EL (cell line): Measurements from ENCODE around the gene DAP.

Source experiments
- DNase-seq: peaks from one replicate; pipeline ENCODE4 v3.0.0-alpha.2; 2016

DAP gene

GRCh38 chr5:10668697-10669096, 92.3 kb downstream of the DAP start:
- DNase-seq: no peak

- no peak for DNase-seq
Measured at GRCh38 chr5:10667431-10668057, 93.5 kb downstream of the DAP start.

- no peak for DNase-seq
Measured at GRCh38 chr5:10666531-10667299, 94.3 kb downstream of the DAP start.

- no peak for DNase-seq
Measured at GRCh38 chr5:10665799-10666198, 95.2 kb downstream of the DAP start.

- DNase-seq: peak; percentile 55
Measured at GRCh38 chr5:10664180-10664769, 96.8 kb downstream of the DAP start.

- DNase-seq: peak; percentile 25
Measured at GRCh38 chr5:10663489-10664179, 97.4 kb downstream of the DAP start.

- DNase-seq: no peak
Measured at GRCh38 chr5:10662661-10663488, 98.2 kb downstream of the DAP start.

- DNase-seq: no peak
Measured at GRCh38 chr5:10662083-10662482, 99.0 kb downstream of the DAP start.

- no peak for DNase-seq
Measured at GRCh38 chr5:10661401-10661800, 99.6 kb downstream of the DAP start.

GRCh38 chr5:10660720-10661387, 100.2 kb downstream of the DAP start:
- DNase-seq: no peak

- no peak for DNase-seq
Measured at GRCh38 chr5:10660135-10660534, 100.9 kb downstream of the DAP start.

GRCh38 chr5:10658265-10658664, 102.8 kb downstream of the DAP start:
- no peak for DNase-seq

- DNase-seq: no peak
Measured at GRCh38 chr5:10655972-10656830, 104.8 kb downstream of the DAP start.

GRCh38 chr5:10655161-10655971, 105.7 kb downstream of the DAP start:
- DNase-seq: no peak

GRCh38 chr5:10654566-10654965, 106.5 kb downstream of the DAP start:
- no peak for DNase-seq

GRCh38 chr5:10653751-10654400, 107.2 kb downstream of the DAP start:
- no peak for DNase-seq

- DNase-seq: no peak
Measured at GRCh38 chr5:10653043-10653442, 108.0 kb downstream of the DAP start.

- no peak for DNase-seq
Measured at GRCh38 chr5:10652606-10653005, 108.4 kb downstream of the DAP start.

GRCh38 chr5:10652151-10652550, 108.9 kb downstream of the DAP start:
- peak; percentile 62 for DNase-seq
